GM19395 (cell line): ENCODE results near the gene HTR2C.
"Not testable (repeated sequence)": the region's sequence is repeated elsewhere in the genome, so short reads cannot be mapped to it uniquely, and the experiment has no call there.

Source experiments
- ATAC-seq: cut with Tn5 transposase; IDR thresholded peaks from one replicate; pipeline ENCODE4 v1.9.1; 2021; ENCODE audit warnings: mild to moderate bottlenecking, moderate library complexity; ENCODE audit not compliant: unreplicated experiment

Gene HTR2C

DNA sequence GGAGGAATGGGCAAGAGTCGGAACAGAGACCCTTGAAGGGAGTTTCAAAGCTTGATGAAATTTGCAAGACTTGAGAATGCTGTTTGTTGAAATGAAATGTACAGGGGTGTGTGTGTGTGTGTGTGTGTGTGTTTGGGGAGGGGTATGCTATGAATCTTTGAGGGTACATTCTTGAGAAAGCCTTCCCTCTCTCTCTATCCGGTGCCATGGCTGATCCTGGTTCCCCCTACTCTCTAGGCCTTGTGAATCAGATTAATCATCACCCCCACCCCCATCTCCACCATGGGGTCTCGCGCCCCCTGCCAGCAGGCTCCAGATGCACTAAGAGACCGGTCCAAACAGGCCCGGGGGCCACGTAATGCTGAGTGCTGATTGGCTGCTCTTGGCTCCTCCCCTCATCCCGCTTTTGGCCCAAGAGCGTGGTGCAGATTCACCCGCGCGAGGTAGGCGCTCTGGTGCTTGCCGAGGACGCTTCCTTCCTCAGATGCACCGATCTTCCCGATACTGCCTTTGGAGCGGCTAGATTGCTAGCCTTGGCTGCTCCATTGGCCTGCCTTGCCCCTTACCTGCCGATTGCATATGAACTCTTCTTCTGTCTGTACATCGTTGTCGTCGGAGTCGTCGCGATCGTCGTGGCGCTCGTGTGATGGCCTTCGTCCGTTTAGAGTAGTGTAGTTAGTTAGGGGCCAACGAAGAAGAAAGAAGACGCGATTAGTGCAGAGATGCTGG lies at the start of gene HTR2C:
Gene HTR2C (plus strand): TSS at position 441 of the 729 bp plus-strand sequence. CDS start 142,851 bp downstream, outside the sequence.
- ATAC-seq = no peak

DNA sequence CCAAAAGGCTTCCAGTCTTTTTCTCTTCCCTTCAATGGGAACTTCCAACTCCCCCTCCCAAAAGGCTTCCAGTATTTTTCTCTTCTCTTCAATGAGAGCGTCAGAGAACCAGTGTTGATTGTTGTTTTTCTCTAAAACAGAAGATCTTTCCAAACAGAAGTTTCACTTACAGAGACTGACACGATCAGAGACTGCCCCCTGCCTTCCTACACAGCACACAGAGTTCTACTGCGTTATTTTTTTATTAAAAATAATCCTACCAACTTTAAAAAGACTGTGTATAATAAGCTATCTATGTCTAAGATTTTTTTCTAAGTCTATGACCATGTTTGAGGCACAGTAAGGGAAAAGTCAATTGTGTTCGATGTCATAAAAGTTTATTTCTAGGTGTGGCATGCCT lies 3.5 kb upstream of the HTR2C start:
- ATAC-seq = no peak

DNA sequence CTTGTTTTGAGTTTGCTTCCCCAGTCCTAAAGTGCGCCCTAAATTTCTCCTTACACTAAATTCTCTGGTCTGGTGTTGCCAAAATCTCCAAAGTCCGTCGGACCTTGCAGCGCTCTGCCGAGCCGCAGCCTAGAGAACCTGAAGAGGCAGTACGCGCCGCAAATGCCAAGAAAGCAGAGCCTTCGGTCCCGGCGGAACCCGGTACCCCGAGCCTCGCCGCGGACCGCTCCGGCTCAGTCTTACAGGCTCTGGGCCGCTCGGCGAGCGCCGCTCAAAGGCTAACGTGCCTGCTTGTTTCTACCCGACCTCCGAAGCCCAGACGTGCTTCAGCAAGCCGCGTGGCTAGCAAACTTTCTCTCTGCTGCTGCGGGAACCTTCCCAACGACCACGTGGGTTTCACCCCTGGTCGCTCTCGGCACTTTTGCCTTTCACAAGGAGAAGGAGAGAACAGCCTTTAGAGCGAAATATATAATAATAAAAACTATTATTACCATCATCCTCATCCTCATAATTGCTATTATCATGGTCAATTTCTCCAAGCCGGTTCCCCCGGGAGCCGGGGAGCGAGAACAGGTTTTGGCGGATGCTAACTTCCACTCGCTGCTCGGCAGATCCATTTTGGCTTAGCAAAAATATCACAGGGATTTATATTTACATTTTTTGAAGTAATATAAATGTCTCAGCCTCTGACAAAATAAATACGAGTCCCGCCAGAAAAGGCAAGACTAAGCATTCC lies 2.2 kb upstream of the HTR2C start:
- ATAC-seq = no peak

DNA sequence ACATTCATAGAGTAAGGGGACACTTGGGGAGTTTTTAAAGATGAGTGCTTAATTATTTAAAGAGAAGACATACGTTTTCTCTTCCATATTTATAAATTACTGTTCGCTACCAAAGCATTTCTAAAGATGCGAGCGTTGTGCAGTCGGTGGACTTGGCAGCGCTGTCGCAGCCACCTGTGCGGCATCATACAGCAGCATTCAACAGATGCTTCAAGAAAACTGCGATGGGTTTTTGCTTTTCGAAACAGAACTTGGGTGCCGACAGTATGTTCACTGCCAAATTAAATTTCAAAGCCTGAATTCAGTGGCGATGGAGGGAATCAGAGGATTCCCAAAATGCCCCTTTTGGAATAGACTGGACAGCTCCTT lies 1.6 kb upstream of the HTR2C start:
- no peak for ATAC-seq

DNA sequence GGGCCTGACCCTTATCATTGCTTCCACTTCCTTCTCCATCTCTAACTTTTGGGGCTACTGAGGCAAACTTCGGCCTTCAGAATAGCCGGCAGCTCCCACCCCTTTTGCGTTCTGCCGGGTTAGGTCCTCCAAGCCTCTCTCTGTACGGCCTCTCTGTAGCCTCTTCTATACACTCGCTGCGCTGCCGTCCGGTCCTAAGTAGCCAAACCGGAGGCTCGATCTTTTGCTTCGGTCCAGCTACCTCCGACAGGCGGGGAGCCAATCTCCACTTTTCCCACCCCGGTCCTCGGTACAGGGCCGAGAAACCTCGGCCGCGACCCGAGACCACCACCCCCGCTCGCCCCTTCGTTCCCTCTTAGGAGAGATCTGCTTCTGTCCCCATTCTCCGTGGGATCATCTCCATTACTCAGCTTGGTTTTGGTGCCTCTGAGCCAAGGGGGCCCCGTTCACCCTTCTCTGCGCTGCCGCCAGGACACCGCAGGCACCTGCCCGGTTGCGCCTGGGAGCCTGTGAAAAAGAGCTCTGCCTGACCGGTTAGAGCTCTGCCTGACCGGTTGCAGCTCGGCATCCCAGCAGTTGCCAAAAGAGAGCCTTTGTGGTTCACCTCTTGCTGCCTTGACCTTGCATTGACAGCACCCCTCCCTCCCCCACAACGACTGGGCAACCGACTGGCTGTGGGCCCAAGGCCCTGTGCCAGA lies 1.0 kb upstream of the HTR2C start:
- no peak for ATAC-seq

DNA sequence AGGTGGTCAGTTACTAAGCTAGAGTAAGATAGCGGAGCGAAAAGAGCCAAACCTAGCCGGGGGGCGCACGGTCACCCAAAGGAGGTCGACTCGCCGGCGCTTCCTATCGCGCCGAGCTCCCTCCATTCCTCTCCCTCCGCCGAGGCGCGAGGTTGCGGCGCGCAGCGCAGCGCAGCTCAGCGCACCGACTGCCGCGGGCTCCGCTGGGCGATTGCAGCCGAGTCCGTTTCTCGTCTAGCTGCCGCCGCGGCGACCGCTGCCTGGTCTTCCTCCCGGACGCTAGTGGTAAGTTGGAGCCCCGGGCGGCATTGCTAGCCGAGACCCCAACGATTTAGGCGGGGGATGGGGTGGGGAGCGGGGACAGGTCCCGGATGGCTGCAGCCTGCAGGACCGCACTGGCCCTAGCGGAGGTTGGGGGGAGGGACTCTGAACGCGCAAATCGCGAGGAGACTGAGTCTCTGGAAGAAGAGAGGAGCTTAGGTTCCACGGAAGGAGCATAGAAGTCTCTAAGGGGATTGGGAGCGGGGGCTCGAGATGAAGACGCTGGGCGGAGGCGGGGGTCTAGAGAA lies 573 bp downstream of the HTR2C start:
- ATAC-seq = no peak

DNA sequence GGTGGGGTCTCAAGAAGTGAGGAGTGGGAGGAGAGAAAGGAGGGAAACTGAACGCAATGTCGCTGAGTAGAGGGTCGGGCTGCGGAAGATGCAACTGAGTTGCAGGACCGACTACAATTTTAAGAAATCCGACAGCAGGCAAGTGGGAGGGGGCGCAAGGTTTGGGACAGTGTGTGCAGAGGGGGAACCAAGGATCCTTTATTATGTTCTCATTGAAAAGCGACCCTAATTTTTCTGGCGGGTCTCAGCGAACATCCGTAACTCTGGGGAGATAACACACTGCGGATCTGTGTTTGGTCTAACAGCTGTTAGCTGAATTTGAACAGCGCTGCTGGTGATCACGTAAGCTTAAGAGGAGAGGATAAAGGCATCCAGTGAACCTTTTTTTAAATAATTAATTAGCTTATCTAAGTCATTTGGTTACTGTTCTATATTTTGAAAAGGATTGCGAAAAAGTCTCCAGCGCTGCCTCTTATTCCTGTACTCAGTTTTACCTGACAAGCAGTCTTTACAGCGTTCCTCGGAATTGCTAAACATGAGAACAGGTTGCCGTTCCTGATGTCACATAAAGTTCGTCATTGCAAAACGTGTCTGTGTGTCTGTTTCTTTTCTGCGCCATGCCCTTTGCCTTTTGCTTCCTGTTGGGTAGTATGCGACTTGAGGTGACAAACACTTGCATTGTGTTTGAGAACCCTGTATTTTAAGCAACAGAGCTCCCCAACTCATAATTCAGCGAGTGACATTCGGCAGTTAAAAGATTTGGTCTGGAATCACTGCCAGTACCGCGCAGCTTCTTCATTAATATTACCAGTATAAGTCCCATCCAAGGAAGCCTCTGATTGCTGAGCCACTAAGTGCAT lies 1.3 kb downstream of the HTR2C start:
- no peak for ATAC-seq

DNA sequence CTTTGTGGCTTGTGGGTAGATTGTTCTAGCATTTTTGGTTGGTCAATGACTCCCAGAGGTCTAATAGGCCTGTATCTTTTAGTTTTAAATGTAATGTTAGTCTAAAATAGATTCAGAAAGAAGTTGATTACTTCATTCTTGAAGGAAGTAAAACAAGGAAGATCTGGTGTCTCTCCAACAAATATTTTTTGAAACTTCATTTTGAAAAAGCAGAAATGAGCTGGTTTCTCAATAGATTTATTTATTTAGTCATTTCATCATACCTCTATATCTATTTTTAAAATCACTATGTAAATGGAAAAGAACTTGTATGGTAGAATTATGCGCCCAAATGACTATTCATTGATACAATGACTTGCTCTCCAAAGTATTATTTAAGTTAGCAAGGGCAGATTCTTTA lies 7.2 kb downstream of the HTR2C start:
- no peak for ATAC-seq

DNA sequence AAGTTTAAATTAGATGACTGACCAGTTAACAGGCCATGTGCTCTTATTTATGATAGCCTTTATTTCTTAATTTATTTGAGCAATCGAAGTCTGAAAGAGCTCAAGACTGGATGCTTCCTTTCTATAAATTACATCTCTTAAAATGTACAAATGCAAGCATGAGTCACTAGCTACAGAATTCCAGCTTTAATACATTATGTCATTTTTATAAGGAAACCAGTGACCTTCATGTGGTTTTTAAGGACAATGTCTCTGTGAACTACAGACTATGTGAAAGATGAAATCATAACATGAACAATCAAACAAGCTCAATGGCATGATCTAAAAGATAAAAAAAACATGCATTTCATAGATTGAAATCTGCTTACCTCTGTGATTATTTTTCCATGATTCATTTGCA lies 15.4 kb downstream of the HTR2C start:
- ATAC-seq = no peak

DNA sequence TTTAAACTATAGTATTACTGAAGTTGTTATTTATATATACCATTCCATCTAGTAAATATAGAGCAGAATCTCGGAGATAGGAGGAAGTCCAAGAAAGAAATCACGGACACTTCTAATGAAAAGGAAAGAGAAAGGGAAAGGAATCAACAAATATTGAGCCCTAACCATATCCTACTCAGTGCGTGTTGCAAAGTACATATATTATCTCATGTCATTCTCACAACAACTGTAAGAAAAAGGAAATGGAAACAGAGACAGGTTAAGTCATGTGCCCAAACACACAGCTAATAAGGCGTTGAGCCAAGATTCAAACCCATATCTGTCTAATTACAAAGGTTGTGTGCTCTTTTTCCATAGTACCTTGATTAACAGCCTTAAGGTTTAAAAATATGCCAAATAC lies 16.0 kb downstream of the HTR2C start:
- no peak for ATAC-seq

DNA sequence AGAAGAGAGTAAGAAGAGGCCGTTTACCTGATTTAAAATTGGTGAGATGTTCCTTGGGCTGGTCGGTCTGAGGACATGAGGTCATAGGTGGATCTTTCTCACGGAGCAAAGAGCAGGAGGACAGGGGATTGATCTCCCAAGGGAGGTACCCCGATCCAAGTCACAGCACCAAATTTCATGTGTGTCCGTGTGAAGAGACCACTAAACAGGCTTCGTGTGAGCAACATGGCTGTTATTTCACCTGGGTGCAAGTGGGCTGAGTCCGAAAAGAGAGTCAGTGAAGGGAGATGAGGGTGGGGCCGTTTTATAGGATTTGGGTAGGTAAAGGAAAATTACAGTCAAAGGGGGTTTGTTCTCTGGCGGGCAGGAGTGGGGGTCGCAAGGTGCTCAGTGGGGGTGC lies 22.7 kb downstream of the HTR2C start:
- ATAC-seq = not testable (repeated sequence)

DNA sequence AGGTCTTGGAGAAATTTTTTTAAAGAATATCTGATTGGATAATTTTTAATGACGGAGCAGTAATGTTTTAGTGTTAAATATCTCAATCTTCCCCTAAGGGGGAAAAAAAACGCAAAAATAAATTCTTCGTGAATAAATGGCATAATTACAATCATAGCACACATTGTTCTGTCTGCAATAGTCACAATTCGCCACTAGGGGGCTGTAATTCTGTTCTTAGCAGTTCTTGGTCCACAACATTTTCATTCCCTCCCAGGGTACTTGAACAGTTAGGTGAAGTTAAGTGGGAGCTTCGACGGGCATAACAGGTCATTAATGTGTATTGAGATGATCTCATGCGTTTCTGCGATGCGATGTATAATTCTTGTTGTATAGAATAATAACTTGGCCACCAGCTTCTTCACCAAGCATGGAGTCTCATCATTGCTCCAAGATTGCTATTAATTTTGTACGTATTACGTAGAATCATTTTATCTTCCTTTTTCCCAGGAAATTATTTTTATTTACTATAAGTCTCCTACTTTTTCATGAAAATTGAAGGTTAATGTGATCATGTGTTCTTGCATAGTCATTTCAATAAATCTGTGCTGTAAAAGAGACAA lies 27.2 kb downstream of the HTR2C start:
- peak; percentile 93 for ATAC-seq

DNA sequence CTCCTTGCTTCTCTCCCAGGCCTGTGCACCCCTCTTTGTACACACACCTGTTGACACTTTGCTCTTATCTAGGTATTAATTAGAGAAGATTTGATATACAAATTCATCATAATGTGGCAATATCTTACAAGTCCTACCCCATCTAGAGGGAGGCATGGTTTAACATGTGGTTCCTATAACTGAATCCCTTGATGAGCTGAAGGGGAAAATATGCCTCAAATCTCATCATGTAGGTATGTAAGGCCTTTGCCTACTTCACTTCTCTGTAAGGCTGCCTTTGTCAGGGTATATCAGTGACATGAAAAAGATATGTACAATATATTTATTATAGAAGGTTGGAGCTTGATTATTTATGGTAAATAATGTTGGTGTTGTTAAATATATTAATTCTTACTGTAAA lies 31.9 kb downstream of the HTR2C start:
- ATAC-seq = no peak

DNA sequence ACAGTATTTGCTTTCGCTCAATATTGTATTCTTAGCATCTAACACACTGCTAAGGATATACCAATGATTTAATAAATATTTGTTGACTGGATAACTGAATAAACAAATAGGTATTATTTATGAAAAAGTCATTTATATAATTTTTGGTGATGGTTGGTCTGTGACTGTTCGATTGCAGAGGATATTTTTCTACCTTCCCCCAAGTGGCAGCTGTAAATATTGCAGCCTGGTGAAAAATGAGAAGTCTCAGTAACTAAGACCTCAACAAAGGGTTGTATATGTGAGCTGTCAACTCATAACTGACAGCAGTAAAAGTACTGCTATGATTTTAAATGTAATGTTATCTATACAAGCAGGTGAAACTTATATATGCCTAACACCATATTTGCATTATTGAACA lies 36.0 kb downstream of the HTR2C start:
- ATAC-seq = peak; percentile 90

DNA sequence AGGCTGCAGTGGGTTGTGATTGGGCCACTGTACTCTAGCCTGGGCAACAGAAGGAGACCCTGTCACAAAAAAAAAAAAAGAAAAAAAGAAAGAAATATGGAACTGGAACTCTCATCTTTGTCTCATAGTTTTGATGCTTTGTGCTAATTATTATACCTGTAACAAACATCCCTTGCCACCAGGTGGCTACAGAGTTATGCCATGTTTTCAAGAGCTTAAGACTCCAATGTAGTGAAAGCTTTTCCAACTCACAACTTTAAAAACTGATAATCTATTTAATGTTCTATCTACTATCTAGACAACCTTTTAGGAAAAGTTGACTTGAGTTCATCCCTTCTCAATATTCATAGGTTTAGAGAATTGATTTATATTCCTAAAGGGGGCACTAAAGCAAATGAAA lies 42.4 kb downstream of the HTR2C start:
- peak; percentile 63 for ATAC-seq

DNA sequence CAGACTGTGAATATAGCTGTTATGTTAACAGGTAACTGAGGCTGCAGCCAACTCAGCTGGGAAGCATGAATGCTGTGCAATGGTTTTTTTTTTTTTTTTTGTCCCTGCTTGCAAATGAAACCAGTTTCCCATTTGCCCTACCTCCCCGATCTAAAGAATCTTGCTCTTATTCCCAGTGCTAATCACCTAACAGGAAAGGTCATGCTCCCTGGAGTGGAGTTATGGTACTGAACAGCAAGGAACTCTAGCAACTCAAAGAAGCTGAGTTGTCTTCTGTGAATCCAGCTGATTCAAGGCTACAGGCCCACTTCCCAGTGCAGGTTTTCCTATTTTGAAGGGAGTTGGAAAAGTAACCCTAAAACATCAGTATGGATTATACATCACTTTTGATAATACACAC lies 52.1 kb downstream of the HTR2C start:
- ATAC-seq = no peak

DNA sequence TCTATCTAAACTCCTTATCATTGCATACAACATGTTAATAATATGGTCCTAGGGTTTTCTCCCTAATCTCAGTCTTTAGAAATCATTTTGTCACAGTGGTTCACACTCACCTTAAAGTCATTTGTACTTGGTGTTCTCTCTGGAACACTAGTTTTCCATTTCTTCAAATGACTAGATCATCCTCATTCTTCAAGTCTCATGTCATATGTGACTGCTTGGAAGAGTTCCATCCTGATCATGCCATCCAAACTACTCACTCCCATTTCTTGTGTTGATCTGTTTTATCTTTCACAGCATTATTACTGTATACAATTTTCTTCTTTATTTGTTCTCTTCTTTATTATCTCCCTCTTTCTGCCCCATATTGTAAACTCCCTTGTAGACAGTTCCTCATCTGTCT lies 66.5 kb downstream of the HTR2C start:
- ATAC-seq = no peak

DNA sequence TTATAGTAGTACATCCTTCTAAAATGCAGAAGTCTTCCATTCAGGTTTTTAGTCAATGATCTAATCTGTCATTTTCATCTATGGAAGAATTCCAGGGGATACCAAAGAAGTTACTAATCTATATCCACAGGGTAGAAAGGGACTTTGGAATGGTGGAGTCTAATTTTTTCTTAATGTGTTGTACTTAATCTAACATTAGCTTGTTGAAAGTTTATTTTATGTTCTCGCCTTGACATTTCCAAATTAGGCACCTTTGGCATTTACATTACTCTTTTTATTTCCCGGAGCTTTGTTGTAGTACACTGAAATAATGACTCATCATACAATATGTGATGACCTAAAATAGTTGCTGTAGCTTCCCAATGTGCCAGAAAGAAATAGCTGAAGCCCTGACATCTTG lies 91.5 kb downstream of the HTR2C start:
- no peak for ATAC-seq

DNA sequence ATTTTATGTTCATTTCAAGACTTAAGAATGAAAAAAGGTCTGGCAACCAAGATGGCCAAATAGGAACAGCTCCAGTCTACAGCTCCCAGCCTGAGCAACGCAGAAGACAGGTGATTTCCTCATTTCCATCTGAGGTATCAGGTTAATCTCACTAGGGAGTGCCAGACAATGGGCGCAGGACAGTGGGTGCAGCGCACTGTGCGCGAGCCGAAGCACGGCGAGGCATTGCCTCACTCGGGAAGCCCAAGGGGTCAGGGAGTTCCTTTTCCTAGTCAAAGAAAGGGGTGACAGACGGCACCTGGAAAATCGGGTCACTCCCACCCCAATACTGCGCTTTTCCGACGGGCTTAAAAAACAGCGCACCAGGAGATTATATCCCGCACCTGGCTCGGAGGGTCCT lies 116.6 kb downstream of the HTR2C start:
- not testable (repeated sequence) for ATAC-seq

DNA sequence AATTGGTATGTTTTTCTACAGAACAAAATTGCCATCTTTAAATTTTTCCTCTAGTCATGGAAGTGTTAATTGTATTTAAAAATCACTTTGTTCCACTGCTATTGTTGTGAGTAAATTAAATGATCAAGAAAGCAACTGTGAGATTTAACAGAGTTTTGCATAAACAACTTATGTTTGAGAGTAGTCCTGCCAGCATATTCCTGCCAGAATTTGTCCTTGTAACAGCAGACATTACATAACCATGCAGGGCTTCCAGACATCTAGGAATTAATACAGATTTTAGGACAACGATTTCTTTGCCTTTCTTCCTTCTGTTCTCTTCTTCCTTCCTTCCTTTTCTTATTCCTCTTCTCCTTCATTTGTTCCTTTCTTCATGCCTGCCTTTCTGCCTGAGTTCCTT lies 125.5 kb downstream of the HTR2C start:
- no peak for ATAC-seq
